Stimulated activated CD4-positive, alpha-beta T cell treated with anti-CD3 and anti-CD28 coated beads, Interleukin-1b, Interleukin-23, amount 100 ng/mL, for 24 hours (primary cell): ENCODE results near the gene CACNA1A.

Source experiments
- DNase-seq, 4 experiments: peaks; one replicate each; pipeline ENCODE4 v3.0.0-alpha.2; 2020; ENCODE audit warnings: low read depth in 4 of 4, low spot score in 1 of 4

The CACNA1A gene

GRCh38 chr19:13493516-13494310, 12.6 kb downstream of the CACNA1A start:
- DNase-seq, result no peak

- DNase-seq, result no peak
These were observed 14.2 kb downstream of the CACNA1A start for GRCh38 chr19:13492128-13492527.

GRCh38 chr19:13487985-13488384, 18.3 kb downstream of the CACNA1A start:
- no peak for DNase-seq

GRCh38 chr19:13484166-13484565, 22.1 kb downstream of the CACNA1A start:
- DNase-seq, result no peak

- DNase-seq, result no peak
These were observed 23.1 kb downstream of the CACNA1A start for GRCh38 chr19:13483215-13483614.

- no peak for DNase-seq
These were observed 27.7 kb downstream of the CACNA1A start for GRCh38 chr19:13478576-13478975.

- DNase-seq, result no peak
These were observed 30.2 kb downstream of the CACNA1A start for GRCh38 chr19:13476071-13476470.

- no peak for DNase-seq
These were observed 31.2 kb downstream of the CACNA1A start for GRCh38 chr19:13475044-13475443.

GRCh38 chr19:13466697-13467096, 39.6 kb downstream of the CACNA1A start:
- no peak for DNase-seq

- DNase-seq, result no peak
These were observed 43.0 kb downstream of the CACNA1A start for GRCh38 chr19:13463296-13463695.

GRCh38 chr19:13461536-13461935, 44.7 kb downstream of the CACNA1A start:
- DNase-seq, result no peak

GRCh38 chr19:13460045-13460444, 46.2 kb downstream of the CACNA1A start:
- DNase-seq, result no peak

GRCh38 chr19:13459351-13459750, 46.9 kb downstream of the CACNA1A start:
- DNase-seq, result no peak

GRCh38 chr19:13451434-13451995, 54.8 kb downstream of the CACNA1A start:
- DNase-seq, result no peak

GRCh38 chr19:13447978-13448377, 58.3 kb downstream of the CACNA1A start:
- no peak for DNase-seq

GRCh38 chr19:13441810-13442512, 64.3 kb downstream of the CACNA1A start:
- DNase-seq, result peak in 2 of 4 experiments; percentile 4 to 12

- DNase-seq, result no peak
These were observed 68.2 kb downstream of the CACNA1A start for GRCh38 chr19:13437919-13438618.

GRCh38 chr19:13436352-13436751, 69.9 kb downstream of the CACNA1A start:
- DNase-seq, result no peak

- DNase-seq, result peak; percentile 3 to 40 (median 14)
These were observed 75.3 kb downstream of the CACNA1A start for GRCh38 chr19:13430790-13431582.

- DNase-seq, result no peak
These were observed 76.7 kb downstream of the CACNA1A start for GRCh38 chr19:13429563-13429962.

GRCh38 chr19:13428352-13428751, 77.9 kb downstream of the CACNA1A start:
- DNase-seq, result peak in 1 of 4 experiments; percentile 1
